Smooth muscle cell (in vitro differentiated cells): ENCODE measurements around the gene PAWR. TPM values are rescaled to one million over a fixed set of nuclear protein-coding genes. Genes with fewer than 3 reads are reported as not detected.

Source experiments
- DNase-seq: peaks from one replicate; lab custom pipeline; 2025; ENCODE audit not compliant: unreplicated experiment; lab: John Stamatoyannopoulos, UW
- H2AFZ ChIP-seq: fragments of 200-600 bp; sonication (generic); 2 replicates; pipeline ENCODE4 v1.6.0; 2016; ENCODE audit warnings: antibody characterized with exemption, low read depth, mild to moderate bottlenecking
- H3F3A ChIP-seq: fragments of 200-600 bp; sonication (generic); 2 replicates; pipeline ENCODE4 v1.6.0; 2017; ENCODE audit warnings: antibody characterized with exemption, low read depth
- H3K27ac ChIP-seq: fragments of 200-600 bp; sonication (generic); 2 replicates; pipeline ENCODE4 v1.5.1; 2016; ENCODE audit warnings: low read depth, mild to moderate bottlenecking
- H3K27me3 ChIP-seq: fragments of 200-600 bp; sonication (generic); 2 replicates; pipeline ENCODE4 v1.6.1; 2016; ENCODE audit warnings: low read depth, mild to moderate bottlenecking
- H3K36me3 ChIP-seq: fragments of 200-600 bp; sonication (generic); 2 replicates; pipeline ENCODE4 v1.5.1; 2016; ENCODE audit warnings: low read depth
- H3K4me1 ChIP-seq: fragments of 200-600 bp; sonication (generic); 2 replicates; pipeline ENCODE4 v1.5.1; 2016; ENCODE audit warnings: low read depth
- H3K4me2 ChIP-seq: fragments of 200-600 bp; sonication (generic); 2 replicates; pipeline ENCODE4 v1.6.0; 2016; ENCODE audit warnings: mild to moderate bottlenecking
- H3K4me3 ChIP-seq: fragments of 200-600 bp; sonication (generic); 2 replicates; pipeline ENCODE4 v1.5.1; 2016; ENCODE audit warnings: mild to moderate bottlenecking
- H3K79me2 ChIP-seq: fragments of 200-600 bp; sonication (generic); 2 replicates; pipeline ENCODE4 v1.6.0; 2016; ENCODE audit warnings: low read depth, mild to moderate bottlenecking
- H3K9ac ChIP-seq: fragments of 200-600 bp; sonication (generic); 2 replicates; pipeline ENCODE4 v1.6.0; 2016; ENCODE audit warnings: low read depth
- H3K9me3 ChIP-seq: fragments of 200-600 bp; sonication (generic); replicated peaks from 2 replicates; pipeline ENCODE4 v1.5.1; 2016; ENCODE audit warnings: low read depth
- H4K20me1 ChIP-seq: fragments of 200-600 bp; sonication (generic); 2 replicates; pipeline ENCODE4 v1.6.0; 2016; ENCODE audit warnings: low read depth
- WGBS: methylation state at CpG from one replicate; pipeline ENCODE4 v1.1.7; 2016; ENCODE audit warnings: low lambda C conversion rate; 5-methylcytosine and 5-hydroxymethylcytosine counted together
- polyA plus RNA-seq: library from polyadenylated mRNA; unstranded; fragments of >200 nt; fragmentation: Nextera tagmentation; extraction: Ambion mirVana; gene quantifications from 2 replicates; pipeline ENCODE4 v1.2.1, GENCODE V29; 2016
- total RNA-seq: library from RNA; depleted of rRNA; stranded (reverse); fragments of >200 nt; gene quantifications from 2 replicates; pipeline ENCODE4 v1.2.3, GENCODE V29; 2014
- TF ChIP-seq, protein P1 (sequence below): fragments of 200-600 bp; sonication (generic); IDR thresholded peaks from 2 replicates; pipeline ENCODE4 v1.5.1; 2017; ENCODE audit warnings: borderline replicate concordance, mild to moderate bottlenecking, antibody characterized with exemption; ENCODE audit not compliant: insufficient read depth, poor library complexity, severe bottlenecking

The PAWR gene
- total and polyA plus RNA-seq, 2 experiments from 2014 or later, result 33.1 to 45.4 TPM

DNA sequence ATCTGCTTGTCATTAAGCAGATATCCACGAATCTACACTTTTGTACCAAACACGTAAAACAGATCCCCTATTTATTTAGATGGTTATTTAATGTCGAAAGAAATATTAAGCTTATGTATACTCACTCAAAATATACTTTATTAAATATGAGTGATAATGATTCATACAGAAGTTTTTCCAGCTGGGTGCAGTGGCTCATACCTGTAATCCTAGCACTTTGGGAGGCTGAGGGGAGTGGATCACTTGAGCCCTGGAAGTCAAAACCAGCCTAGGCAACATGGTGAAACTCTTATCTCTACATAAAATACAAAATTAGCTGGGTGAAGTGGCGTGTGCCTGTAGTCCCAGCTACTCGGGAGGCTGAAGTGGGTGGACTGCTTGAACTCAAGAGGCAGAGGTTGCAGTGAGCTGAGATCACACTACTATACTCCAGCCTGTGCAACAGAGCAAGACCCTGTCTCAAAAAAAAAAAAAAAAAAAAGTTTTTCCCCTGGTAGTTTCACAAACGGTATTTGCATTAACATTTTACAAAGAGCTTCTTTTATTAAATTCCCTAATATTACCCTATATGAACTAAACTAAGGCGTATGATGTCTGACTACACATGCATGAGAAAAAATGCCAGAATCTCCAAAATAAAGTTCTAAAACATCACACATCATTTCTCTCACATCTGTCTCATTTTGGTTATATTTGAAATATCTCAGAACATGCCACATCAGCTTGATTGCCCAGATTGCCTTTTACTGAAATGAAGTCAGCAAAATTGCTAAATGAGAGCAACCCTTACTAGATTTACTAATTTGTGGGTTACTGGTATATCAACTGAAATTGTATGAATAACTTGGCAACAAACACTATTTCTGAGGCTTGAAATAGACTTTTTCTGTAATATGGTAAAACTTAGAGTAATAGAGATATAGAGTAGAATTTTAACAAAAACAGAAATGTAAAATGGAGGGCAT is 74.9 kb downstream of the PAWR start:
- H2AFZ ChIP-seq, result no peak overlapping the region
- TF ChIP-seq, protein P1, sequence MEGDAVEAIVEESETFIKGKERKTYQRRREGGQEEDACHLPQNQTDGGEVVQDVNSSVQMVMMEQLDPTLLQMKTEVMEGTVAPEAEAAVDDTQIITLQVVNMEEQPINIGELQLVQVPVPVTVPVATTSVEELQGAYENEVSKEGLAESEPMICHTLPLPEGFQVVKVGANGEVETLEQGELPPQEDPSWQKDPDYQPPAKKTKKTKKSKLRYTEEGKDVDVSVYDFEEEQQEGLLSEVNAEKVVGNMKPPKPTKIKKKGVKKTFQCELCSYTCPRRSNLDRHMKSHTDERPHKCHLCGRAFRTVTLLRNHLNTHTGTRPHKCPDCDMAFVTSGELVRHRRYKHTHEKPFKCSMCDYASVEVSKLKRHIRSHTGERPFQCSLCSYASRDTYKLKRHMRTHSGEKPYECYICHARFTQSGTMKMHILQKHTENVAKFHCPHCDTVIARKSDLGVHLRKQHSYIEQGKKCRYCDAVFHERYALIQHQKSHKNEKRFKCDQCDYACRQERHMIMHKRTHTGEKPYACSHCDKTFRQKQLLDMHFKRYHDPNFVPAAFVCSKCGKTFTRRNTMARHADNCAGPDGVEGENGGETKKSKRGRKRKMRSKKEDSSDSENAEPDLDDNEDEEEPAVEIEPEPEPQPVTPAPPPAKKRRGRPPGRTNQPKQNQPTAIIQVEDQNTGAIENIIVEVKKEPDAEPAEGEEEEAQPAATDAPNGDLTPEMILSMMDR, result no peak
- H3K27ac ChIP-seq, result no peak overlapping the region
- no peaks in the 10 kb centered on the region for H3K9me3 ChIP-seq
- 74% methylated on average over 7 of the region's 7 CpGs for WGBS
- peaks cover 22% of the 10 kb centered on the region for H4K20me1 ChIP-seq
- H3K4me1 ChIP-seq, result no peaks in the 10 kb centered on the region
- peaks cover 4% of the 10 kb centered on the region for H3K36me3 ChIP-seq
- H3K4me2 ChIP-seq, result no peak overlapping the region
- no peak overlapping the region for H3K4me3 ChIP-seq
- H3K9ac ChIP-seq, result no peak overlapping the region
- no peaks in the 10 kb centered on the region for H3K27me3 ChIP-seq
- no peak for DNase-seq
- no peaks in the 10 kb centered on the region for H3F3A ChIP-seq
- H3K79me2 ChIP-seq, result peaks cover 16% of the 10 kb centered on the region

DNA sequence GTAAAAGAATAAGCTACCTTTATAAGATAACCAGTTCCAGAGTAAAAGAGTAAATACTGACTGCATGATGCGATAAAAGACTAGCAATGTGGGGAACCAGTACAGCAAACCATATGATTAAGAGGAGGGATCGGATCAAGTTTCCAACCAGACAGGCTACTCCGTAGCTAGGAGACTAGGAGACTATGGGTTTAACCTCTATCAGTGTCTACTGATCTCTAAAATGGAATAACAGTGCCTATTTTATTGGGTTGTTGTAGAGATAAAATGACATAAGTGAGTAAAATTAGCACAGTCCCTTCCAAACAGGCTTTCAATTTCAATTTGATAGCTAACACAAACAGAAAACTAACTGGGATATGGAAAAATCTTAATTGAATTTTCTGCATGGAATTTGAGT is 76.0 kb downstream of the PAWR start:
- Histone ChIP-seq H3K27me3 (no peaks in the 10 kb centered on the region), H3K9me3 (no peaks in the 10 kb centered on the region), H3K9ac (no peak overlapping the region), H3K4me3 (no peak overlapping the region), H3K36me3 (peaks cover 4% of the 10 kb centered on the region), H3K4me1 (no peaks in the 10 kb centered on the region), H3K27ac (no peak overlapping the region), H3F3A (no peaks in the 10 kb centered on the region), H3K4me2 (no peak overlapping the region), H3K79me2 (peaks cover 16% of the 10 kb centered on the region), H2AFZ (no peak overlapping the region), H4K20me1 (peaks cover 20% of the 10 kb centered on the region)
- DNase-seq, result no peak
- 44% methylated on average over 3 of the region's 3 CpGs for WGBS
- TF ChIP-seq, protein P1, result no peak

DNA sequence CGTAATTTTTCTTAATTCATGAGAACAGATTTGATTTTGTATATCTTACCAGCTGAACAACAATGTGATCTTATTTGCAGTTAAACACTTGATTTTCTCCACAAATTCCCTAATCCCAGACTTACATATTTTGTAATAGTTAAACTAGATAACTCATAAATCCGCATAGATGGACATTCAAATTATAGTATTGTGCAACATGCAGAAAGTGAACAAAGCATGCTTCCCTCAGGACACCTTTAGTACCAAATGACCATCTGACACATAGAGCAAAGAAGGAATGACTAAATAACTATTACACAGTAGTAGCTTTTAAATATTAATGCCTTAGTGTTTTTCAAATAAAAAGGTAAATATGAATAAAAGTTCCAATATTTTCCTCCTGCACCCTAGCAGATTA is 88.9 kb downstream of the PAWR start:
- H3F3A ChIP-seq, result no peaks in the 10 kb centered on the region
- no peaks in the 10 kb centered on the region for H3K27me3 ChIP-seq
- no peak overlapping the region for H3K9ac ChIP-seq
- no peak overlapping the region for H3K4me3 ChIP-seq
- no peak overlapping the region for H3K27ac ChIP-seq
- WGBS, result 94% methylated on average over 2 of the region's 2 CpGs
- H4K20me1 ChIP-seq, result peaks cover 12% of the 10 kb centered on the region
- DNase-seq, result no peak
- no peak overlapping the region for H3K4me2 ChIP-seq
- H3K36me3 ChIP-seq, result no peaks in the 10 kb centered on the region
- H3K4me1 ChIP-seq, result no peaks in the 10 kb centered on the region
- H2AFZ ChIP-seq, result no peak overlapping the region
- peaks cover 57% of the 10 kb centered on the region for H3K79me2 ChIP-seq
- H3K9me3 ChIP-seq, result no peaks in the 10 kb centered on the region
- TF ChIP-seq, protein P1, result no peak
